GM18511 (cell line): ENCODE data around the gene S1PR3.

Experiments used
- ATAC-seq: cut with Tn5 transposase; IDR thresholded peaks from one replicate; pipeline ENCODE4 v1.9.1; 2021; ENCODE audit warnings: mild to moderate bottlenecking, moderate library complexity; ENCODE audit not compliant: unreplicated experiment

Gene S1PR3

DNA sequence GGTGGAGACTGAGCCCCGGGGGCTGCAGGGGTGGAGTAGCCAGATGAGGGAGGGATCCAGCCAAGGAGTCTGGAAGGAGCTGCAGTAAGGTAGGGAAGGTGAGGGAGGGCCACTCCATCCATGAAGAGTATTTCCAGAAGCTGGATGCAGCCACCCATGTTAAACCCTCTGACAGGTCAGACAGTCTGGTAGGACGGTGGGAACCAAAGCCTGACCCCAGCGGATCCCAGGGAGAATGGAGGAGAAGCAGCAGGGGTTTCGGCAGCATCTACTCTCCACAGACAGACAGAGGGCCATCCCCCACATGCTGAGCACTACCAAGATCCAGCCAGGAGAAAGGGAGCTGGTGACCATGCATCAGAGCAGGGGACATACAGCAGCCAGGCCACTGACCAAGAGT lies 22.5 kb upstream of the S1PR3 start:
- ATAC-seq = no peak

DNA sequence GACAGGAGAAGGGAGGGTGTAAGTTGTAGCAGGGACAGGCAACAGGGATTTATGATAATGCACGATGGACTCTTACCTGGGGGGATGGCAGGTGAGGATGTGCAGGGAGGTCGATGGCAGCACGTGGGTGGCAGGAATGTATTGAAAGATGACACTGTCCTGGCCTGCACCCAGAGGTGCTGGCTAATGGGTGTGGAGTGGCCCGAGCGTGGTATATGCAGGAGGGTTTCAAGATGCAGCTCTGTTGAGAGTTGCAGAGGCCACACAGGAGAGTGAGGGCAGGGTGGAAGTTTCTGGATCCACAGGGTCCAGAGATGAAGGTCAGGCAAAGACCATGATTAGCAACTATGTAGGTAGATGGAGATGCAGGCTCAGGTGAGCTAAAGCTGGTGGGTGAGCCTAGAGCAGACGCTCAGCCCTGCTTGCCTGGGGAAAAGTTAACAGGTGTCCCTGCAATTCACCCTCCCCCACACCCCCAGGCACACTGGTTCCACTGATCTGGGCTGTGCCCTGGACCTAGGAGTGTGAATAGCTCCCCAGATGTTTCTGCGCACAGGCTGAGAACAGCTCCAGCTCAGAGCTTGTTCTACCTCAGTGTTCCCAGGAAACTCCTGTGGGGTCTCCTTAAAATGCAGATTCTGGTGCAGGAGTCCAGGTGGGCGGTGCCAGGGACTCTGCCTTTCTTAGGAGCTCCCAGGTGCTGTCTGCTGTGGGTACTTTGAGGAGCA lies 21.5 kb upstream of the S1PR3 start:
- ATAC-seq = no peak

DNA sequence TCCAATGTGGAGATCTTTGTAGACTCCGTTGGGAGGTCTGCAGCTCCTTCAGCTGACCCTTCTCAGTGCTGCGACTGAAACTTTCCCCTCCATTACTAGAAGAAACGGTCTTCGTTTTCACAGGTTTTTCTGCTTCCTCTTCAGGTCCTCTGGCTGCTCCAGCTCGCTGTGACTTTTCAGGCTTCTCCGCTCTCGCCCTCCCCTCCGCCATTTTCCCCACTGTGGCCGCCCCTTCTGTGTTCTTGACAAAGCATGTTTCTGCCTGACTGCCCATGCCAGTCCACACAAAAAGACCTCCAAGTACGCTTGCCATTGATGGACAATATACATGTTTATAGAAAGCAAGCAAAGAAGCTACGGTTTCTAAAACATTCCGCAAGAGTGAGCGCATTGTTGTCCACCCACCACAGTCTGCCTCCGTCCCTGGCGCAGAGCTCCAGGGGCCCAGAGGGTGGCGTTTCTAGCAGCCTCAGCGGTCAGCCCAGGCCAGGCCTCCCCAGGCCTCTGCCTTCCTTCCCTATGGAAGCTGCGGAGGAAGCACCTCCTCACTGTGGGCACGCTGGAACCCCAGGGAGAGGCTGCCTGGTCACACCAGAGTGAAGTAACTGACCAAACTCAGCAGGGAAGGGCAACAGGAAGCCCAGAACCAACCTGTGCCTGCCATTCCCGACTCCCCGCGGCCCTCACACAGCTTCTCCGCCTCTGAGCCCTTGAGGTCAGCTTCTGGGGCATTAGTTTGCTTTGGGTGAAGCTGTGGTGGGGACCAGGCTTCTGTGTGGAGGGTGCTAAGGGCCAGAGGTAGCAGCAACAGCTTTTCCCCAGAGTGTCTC lies 19.9 kb upstream of the S1PR3 start:
- no peak for ATAC-seq

DNA sequence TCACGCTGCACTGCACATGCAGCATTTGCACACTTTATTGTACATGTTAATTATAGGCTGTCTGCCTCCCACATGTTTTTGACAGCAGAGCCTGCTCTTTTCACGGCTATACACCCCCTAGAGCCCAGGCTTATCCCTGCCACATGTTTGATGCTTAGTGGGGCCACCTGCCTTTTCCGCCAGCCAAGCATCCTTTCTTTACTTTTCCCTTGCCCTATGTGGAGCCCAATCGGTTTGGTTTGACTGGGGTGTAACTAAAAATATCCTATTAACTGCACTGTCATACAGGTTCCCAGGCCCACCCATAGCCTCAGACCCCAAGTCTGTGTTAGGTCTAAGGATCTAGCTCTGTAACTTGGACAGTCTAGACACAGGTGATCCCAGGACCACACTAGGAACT lies 18.9 kb upstream of the S1PR3 start:
- ATAC-seq = no peak

DNA sequence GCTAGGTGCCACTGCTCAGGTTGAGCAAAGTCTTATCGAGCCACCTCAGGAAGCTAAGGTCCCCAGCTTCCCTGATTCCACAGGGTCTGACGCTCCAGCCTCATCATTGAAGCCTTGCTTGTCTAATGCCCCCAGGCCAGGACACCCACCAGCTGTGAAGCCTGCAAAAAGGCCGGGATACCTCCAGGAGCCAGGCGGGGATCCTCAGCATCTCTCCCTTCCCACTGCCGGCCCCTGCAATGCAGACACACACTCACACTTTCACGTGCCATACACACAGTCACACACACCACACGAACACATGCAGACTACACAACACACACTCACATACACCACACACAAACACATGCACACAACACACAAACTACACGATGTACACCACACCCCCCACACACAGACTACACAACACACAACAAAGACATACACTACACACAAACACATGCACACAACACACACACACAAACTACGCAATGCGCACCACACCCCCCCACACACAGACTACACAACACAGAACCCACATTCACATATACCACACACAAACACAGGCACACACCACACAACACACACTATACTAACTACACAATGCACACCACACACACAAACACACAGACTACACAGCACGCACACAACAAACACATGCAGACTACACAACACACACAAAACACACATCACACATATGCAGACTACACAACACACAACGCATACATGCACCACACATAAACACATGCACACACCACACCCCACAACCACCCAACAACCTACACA lies 17.8 kb upstream of the S1PR3 start:
- no peak for ATAC-seq

DNA sequence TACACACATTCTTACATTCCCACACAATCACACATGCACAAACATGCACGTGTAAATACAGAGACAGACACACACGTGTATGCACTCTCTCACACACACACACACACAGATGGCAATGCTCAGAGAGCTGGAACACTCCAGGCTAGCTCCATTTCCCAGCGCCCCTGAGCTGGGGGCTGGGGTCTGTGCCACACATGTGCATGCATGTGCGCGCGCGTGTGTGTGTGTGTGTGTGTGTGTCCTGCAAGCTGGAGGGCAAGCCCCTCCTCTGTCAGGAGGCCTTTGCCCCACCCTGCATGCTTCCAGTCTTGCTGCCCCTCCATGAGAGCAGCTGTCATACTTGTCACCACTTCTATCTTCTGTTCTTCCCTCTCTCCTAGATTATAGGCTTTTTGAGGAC lies 16.6 kb upstream of the S1PR3 start:
- no peak for ATAC-seq

DNA sequence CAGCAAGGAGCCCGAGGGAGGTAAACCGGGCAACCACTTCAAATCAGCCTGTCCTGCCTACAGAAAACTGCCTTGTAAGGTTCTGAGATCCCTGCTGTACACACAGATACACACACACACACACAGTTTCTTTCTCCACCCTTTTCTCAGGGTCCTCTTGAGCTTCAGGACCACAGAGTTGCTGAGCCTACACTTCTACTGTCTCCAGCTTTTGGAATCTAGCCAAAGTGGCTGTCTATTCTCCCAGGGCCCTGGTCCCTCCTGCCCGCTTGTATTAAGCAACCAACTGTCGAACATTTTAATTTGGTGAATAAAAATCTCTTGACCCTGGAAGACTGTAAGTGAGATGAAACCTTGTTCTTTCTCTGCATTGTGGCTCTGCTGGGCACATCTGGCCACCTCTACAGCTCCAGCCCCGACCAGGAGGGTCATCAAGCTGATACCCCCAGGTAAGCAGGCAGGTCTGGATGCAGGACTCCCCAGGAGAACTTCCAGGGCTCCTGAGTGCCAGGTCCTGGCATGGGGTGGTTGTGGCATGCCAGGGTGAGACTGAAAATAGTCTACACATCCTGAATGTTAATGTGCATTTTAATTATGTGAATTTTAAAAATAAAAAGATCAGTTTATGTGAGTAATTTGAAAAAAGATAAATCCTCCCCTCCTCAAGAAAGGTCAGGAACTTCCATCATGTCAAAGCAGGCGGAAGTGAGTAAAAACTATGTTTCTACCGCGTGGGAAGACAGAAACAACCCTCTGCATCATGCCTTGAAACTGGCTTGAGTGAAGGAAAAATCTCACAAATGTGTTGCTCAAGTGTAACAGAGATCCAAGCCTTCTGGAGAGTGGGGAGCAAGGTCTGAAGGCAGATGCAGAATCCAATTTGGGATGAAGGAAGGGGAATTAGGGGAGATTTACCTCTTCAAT lies 15.0 kb upstream of the S1PR3 start:
- no peak for ATAC-seq

DNA sequence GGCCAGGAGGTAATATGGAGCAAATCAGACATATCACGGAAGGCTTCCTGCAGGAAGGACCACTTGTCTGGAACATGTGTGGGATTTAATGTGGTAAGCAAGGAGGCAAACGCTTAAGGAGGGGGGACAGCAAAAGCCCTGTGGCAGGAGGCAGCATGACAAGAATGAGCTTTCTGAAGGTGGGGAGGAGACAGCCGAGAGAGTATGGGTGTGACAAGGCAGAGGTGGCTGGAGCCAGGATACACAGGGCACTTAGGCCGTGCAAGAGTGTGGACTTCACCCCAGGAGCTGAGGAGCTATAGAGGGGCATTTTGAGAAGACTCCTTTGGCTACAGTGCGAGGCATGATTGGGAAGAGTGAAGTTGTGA lies 14.4 kb upstream of the S1PR3 start:
- ATAC-seq = no peak

DNA sequence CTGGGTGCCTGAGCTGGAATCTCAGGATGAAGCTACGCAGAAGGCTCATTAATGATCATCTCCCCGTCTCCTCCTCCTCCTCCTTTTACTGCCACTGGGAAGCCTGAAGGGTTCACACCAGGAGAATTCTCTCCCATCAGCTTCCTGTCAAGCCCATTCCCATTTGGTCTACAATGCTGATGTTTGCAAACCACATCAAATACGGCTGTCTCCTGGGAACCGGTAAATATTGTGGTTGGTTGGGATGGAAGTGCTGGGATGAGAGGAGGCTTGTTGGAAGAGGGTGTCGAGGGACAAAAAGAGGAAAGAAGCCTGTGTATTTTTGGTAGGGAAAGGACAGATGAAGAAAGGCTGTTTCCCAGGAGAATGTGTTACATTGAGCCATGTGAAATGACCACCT lies 13.2 kb upstream of the S1PR3 start:
- no peak for ATAC-seq

DNA sequence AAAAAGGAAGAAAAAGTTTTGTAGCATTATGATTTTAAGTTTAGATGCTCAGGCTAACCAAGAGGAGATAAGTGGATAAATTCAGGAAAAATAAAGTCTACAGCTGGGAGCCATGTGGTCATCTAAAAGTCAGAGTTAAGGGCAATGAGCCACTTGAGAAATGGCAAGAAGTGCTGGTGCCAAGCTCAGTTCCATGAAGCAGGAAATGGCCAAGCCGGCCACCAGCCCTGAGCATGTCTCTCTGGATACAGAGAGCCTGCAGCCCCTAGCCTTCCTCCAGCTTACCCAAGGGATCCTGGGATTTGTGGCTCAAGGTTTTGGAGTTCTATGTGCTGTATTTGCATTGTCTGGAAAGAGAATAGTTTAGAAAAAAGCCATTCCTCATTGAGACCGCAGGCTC lies 12.2 kb upstream of the S1PR3 start:
- no peak for ATAC-seq

DNA sequence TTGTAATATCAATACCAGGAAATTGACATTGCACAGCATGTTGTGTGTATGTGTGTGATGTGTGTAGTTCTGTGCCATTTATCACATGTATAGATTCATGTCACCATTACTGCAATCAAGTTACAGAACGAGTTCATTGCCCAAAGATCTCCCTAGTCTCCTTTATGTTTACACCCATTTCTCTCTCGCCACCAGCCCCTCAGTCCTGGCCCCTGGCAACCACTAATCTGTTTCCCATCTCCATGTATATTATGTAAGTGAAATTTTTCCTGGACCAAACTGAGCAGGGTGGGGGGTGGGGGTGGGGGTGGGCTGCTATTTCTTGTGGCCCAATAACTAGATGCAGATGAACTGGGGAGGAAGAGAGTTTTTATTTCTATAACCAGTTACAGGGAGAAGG lies 11.5 kb upstream of the S1PR3 start:
- ATAC-seq = no peak

DNA sequence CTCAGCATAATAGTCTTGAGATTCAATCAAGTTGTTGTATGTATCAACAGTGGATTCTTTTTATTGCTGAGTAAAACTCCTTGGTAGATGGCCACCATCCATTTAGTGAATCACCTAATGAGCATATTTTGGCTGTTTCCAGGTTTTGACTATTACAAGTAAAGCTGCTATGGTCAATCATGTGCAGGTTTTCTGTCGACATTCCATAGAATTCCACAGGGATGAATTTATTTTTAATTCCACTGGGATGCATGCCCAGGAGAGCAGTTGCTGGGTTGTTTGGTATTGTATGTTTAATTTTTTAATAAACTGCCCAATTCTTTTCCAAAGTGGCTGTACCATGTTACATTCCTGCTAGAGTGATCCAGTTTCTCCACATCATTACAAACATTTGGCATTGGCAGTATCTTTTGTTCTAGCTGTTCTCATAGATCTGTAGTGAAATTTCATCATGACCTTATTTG lies 10.5 kb upstream of the S1PR3 start:
- ATAC-seq = no peak

DNA sequence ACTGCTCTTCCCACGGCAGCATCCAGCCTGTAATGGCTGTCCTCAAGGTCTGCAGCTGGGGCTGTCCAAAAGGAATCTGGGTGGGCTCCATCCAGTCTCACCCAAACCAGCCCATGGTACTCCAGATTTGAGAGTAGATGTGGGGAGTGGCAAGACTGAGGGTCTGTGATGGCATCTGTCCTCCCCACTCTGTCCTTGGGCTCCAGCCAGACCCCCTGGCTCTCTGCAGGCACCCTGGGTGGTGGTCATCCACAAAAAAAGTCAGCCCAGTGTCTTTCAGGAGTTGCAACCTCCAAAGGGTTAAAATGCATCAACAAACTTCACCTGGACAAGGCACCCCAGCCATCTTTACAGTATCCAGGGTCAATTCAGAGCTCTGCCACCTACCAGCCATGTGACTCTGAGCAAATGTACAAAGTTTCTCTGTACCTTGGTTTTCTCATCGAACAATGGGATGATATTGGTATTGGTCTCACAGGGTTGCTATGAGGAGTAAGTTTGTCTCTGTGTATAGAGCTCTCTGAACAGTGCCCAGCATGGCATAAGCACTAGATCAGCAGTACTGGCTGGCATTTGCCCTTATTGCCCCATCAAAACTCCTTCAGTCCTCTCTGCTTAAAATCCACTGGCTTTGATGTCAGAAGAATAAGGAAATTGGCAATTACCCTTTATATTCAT lies 7.3 kb upstream of the S1PR3 start:
- ATAC-seq = no peak

DNA sequence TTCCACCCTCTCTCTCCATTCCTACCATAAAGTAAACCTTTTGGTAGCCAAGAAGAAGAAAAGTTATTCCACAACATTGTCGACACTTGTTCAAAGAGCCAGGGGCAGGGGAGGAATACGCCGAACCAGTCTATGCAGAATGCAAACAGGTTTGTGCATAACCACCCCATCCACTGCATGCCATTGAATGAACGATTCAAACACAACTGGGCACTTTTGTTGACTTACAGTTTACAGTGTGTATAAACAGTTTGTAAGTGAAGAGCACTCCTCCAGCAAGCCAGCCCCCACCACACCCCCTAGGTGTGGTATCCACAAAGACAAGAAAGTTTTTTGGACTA lies 6.8 kb upstream of the S1PR3 start:
- ATAC-seq = no peak

DNA sequence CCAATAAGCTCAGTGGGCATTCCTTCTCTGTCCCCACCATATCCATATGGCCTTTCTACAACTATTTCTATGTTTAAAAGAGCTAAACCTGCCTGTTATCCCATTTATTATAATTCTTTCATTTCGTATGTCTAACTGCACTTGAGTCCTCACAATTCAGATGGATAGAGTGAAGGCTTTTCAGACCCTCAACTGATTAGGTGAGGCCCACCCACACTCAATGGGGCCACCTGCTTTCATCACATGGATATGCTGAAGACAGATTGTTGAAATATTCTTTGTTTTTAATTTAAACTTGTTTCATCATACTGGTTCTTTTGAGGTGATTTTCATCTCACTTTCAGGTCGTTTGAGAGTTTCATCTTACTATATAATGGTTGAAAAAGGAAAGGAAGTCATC lies 5.7 kb upstream of the S1PR3 start:
- ATAC-seq = no peak

DNA sequence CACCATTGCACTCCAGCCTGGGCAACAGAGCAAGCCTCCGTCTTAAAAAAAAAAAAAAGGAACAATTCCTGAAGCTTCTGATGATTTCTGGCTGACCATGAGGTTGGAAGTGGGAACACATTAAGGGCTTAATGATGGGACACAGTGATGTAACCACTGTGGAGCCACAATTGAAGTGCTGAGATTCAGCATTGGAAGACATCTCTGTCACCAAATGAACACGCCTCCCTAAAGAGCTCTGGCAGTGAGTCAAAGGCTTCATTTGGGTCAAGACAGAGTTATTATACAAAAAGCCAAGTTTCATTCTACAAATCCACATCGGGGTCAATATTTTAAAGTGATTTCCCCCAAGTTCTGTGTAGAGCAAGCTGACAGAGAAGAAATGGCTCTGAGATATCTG lies 4.5 kb upstream of the S1PR3 start:
- no peak for ATAC-seq

DNA sequence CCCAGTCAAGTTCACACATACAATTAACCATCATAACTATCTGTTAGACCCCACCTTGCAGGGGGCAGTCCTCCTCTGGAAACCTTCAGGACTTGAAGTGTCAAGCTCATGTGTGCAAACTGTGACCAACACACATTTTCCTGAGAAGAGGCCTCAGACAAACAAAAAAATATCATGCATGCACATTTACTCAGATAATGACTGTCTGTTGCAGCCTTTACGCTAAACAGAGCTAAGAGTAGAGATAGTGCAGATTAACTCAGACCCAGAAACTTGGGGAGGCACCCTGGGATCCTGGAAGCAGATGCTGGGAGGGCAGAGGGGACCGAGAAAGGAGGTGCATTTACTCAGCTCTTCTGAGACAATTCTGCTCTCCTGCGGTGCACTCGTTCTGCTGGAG lies 3.6 kb upstream of the S1PR3 start:
- no peak for ATAC-seq

DNA sequence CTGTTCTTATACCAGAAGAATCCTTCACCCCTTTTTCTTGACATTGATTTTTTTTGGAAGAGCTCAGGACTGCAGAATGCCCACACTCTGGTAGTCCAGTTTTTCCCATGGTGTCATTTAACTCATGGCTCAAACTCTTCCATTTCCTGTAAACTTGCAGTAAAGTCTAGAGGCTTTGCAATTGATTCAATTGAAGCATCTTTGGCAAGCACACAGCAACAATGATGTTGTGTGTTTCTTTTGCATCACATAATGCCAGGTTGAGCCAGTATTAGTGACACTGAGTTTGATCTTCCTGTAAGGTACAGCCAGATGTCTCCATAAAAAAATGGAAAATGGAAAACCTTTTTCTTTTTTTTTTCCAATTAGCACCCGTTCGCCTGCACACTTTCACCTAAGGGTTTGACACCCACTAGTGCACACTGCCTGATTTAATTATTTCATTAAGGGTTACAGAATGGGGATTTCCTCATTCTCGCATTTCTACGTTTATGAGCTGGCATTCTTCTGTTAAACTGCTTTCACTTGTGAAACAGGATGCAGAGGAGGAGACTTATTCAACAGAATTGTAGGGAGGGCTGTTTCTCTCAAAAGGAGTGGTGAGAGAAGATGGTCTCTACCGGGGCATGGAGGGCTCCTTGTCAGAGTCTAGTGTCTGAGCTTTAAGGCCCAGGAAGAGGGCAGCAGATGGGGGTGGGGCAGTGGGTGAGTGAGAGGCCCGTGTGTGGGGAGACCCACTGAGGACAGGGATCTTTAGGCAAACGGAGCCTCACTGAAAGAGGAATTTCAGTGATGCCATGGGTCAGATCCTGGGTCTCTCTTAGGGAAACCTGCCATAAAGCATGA lies 2.2 kb upstream of the S1PR3 start:
- peak; percentile 79 for ATAC-seq

DNA sequence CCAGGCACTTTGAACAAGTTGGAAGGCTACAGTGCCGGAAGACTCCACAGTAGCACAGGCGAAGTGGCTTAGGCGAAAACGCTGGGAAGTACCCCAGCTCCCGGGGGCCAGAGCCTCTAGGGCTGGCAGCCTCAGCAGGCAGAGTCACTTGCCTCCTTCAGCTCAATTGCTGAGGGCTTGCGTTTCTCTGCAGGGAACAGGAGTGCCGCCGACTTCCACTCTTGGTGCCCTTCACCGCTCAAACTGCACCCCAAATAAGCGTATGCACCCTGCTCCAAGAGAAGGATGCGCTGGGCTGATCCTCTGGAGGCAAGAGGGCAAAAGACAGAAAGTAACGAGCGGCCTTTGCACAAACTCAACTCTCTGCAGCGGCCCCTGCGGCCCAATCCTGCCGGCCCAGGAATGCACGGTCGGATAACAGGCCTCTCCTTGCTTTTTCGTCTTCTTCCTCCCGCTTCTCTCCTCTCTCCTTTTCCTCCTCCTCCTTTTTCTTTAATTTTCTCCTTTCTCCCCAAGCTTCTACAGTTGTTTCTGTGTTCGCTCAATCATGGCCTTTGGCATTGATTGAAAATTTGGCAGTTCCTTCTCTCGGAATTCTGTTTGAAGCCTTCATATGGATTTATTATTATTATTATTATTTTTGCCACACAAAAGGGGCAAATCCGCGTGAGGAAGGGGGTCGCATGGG lies 1.1 kb upstream of the S1PR3 start:
- ATAC-seq = no peak
